COR-L47 (cell line): ENCODE data around the gene PDE4B.

Experiments
- DNase-seq: peaks from one replicate; lab custom pipeline; 2025; lab: John Stamatoyannopoulos, UW

PDE4B gene

DNA sequence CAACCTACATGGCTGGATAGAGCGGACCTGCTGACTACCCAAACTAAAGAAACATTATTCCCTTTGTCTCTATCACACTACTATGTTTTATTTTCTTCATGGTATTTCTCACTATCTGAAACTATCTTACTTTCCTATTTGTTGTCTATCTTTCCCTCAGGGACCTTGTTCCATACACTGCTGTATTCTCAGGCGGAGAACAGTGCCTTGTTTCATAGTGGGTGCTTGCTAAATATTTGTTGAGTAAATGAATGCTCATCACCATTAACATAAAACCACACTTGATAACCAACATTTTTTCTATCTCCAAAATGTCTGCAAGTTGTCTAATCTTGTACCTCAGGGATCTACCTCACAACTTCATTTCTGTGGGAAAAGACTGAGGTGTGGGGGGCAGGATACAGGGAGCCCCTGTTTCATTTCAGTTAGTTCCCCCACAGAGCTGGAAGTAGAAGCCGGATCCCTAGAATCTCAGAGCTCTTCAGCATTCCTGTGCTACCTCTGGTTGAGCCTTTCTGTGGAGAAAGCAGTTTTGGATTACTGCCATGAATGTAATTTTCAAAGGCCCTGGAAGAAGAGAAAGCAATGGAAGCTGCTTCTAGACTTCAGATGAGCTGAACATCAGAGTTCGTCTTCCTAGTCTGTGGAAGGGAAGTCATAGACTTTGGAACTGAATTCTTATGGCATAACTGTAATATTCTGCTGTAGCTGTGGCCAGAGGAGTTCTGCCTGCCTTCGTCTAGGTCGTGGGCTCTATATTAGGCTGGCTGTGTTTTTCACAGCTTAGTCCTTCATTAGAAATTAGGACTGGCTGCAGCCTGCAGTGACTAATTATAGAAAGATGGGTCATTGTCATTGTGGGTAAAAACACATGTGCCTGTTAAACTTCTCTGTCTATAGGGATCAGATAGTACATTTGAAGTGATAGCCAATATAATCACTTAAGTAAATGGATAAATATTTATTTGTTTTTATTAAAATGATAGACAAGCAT is 448.1 kb downstream of the PDE4B start:
- no peak for DNase-seq

- peak; percentile 85 for DNase-seq
These were observed 450.2 kb downstream of the PDE4B start for GRCh38 chr1:66242646-66243547.

DNA sequence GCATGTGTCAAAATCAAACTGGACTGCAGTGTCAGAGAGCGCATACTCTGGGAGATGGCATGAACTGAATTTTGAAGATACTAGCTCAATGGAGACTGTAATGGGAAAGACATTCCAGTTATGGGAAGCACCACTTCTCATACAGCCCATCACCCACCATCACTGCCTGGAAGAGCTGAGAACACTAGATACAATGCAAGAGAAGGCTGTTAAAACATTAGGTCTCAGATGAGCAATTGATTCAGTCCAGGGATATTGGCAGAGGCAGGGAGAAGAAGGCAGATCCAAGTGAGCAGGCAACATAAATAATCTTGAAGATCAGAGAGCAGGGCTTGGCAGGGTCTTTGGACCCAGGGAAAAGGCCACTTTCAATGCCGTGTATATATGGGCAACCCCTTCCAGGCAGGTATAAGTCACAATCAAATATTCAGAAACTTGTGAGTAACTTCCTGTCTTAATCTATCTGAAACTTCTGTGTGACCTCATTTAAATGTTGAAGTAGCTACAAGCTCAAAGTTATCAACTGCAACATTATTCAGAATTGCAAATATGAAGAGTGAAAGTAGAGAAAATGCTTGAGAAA is 450.9 kb downstream of the PDE4B start:
- no peak for DNase-seq

DNA sequence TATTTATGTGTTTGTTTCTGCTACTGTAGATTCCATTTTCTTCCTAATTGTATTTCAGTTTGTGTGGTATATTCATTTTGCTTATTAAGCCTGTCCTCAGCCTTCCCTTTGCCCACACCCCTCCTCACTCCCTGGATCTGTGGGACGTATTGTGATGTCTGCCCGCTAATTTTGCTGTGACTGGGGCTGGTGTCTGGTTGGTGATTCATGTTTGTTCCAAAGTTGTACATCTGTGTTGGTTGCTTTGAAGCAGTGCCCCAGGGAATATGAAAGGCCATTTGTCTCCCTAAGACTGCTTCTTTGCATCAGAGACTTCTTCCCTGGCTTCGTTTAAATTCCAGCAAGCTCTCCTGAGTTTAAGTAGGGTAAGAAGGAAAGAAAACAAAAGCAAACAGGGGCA is 451.7 kb downstream of the PDE4B start:
- DNase-seq, result no peak

DNA sequence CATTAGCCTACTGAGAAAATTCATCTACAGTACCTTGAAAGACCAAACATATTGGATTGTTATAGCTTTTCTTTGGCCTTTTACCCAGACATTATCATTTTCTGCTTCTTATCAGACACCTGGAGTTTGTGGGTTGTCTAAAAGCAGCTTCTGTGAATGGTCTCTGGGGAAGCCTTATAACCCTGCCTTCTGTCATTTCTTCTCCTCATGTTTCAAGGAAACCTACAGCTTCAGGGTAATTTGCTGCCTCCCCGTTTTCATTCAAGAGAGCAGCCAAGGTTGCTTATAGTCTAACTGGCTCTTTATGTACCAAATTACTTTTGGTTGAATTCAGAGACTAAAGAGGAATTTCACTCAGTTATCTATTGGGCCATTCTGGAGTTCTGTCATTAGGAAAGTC is 453.0 kb downstream of the PDE4B start:
- no peak for DNase-seq

GRCh38 chr1:66246351-66247269 is 453.9 kb downstream of the PDE4B start:
- no peak for DNase-seq

DNA sequence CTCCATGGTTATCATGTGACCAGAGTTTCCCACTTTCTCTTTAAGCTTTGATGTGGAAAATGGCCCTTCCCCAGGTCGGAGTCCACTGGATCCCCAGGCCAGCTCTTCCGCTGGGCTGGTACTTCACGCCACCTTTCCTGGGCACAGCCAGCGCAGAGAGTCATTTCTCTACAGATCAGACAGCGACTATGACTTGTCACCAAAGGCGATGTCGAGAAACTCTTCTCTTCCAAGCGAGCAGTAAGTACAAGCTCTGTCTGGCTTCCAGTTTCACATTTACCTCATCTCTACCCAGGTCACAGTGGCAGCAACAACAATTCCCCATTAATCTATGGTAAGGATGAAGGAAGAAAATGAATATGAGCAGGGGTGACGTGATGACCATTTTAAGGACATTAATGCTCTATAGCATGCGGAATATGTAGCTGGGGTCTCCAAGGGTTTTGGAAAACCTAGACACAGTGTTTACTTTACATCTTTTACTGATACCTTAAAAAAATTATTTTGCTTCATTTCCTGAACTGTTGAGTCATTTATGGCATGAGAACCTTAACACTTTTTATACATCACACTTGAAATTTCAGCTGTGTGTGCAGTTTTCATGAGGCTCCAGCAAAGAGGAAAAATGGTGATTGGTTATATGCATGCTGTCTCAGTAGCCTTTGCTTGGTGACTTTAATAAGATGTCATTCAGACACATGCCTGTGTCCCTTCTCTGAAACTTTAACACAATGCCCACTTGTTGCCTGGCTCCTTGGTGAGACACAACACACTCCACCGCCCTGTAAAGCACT is 454.9 kb downstream of the PDE4B start:
- DNase-seq, result no peak

GRCh38 chr1:66248257-66248656 is 455.6 kb downstream of the PDE4B start:
- DNase-seq, result no peak

DNA sequence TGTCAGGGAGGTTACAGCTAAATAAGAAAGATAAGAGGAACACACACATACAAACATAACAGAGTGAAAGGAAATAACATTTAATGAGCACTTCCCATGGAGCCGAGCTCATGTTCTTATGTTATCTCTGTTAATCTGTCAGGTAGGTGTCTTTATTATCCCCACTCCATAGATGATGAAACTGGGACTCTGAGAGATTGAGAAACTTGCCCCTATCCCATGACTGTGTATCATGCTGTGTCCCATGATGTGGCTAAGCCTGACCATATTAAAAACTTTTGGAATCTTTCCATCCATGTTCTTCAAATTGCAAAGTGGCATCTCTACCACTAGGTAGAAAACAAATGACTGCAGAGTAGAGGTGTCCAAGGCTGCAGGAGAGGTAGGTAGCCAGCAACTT is 456.1 kb downstream of the PDE4B start:
- DNase-seq, result no peak

DNA sequence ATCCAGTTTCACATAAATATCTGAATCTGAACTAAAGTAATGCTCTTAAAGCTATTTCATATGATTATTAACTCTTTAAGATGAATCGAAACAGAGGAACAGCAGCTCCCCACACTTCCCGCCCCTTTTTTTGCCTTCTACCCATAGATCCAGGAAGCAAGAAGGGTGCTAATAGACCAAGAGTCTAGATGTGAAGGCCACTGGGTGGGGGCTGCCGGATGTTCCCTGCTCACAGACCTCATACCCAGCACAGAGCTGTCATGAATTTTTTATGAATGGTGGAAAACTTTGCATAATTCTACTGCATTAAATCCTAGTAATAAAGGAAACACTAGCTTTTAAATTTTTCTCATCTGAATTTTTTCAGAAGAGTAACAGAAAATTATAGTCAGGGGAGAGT is 457.4 kb downstream of the PDE4B start:
- DNase-seq, result no peak

- DNase-seq, result no peak
These were observed 457.8 kb downstream of the PDE4B start for GRCh38 chr1:66250478-66250877.

GRCh38 chr1:66251546-66251945 is 458.9 kb downstream of the PDE4B start:
- no peak for DNase-seq

DNA sequence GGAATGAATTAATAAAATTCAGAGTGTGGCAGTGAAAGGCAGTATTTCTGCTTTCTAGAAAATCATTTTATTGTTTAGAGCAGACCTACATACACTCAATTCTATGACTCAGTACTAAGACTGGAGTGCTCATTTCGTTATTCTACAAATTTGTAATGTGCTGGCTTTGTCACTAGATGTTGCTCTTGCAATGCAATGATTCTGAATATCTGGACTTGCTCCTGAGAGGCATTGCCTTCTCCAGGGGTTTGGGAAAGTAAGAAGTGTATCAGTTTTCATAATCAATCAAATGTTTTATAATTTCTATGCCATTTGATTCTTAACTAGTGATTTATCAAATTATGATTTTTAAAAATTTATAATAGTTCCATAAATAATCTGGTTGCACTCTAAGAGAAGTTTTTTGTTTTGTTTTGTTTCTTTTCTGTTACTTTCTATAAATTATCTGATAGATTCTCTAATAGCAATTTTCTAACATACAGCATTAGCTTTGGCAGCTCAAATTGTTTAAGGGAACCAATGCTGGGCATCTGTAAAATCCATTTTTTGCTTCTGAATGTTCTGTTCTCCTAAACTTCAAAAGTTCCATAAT is 460.7 kb downstream of the PDE4B start:
- peak; percentile 44 for DNase-seq

- DNase-seq, result no peak
These were observed 462.1 kb downstream of the PDE4B start for GRCh38 chr1:66254785-66255184.

- DNase-seq, result no peak
These were observed 464.2 kb downstream of the PDE4B start for GRCh38 chr1:66256629-66257572.

DNA sequence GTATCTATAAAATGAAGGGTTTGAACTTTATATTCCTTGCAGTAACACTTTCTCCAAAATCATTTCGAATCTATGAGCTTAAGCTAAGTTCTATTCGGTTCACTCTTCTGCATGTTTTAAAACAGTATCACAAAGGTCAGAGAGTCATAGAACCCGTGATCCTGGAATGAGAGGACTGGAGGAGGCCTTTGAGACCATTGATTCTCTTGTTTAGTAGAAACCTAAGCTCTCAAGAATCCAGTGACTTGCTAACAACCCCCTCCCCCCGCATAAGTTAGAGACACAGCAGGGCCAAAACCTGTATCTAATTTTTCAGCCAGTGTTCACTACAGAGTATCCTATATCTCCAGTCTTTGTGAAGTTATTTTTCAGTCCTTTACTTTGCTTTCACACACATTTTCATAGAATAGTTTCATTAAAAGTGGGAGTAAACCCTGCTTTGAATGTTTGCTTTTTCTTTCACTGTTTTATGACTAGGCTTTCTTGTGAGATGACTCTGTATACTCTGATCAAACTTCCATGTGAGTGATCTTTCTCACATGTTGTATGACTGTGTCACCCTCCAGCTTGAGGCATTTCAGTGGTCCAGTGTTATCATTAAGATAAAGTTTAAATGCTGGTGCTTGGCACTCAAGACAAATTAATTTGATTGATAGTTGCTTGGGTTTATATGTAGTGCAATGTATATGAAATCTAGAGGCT is 465.9 kb downstream of the PDE4B start:
- DNase-seq, result no peak

- DNase-seq, result no peak
These were observed 468.7 kb downstream of the PDE4B start for GRCh38 chr1:66261364-66261763.
